Neuron (in vitro differentiated cells): ENCODE results near the gene RFPL3.
"Not testable (repeated sequence)": the region's sequence is repeated elsewhere in the genome, so short reads cannot be mapped to it uniquely, and the experiment has no call there.

Experiments
- H2AFZ ChIP-seq: one replicate; pipeline ENCODE4 v1.6.1; 2013; ENCODE audit warnings: low read depth, mild to moderate bottlenecking, inconsistent platforms, low read length, moderate library complexity
- H3K27me3 ChIP-seq: one replicate; pipeline ENCODE4 v1.6.1; 2013; ENCODE audit warnings: low read length; ENCODE audit not compliant: insufficient read depth
- H3K36me3 ChIP-seq: one replicate; pipeline ENCODE4 v1.6.1; 2013; ENCODE audit warnings: low read length; ENCODE audit not compliant: insufficient read depth
- H3K4me1 ChIP-seq: one replicate; pipeline ENCODE4 v1.6.1; 2013; ENCODE audit warnings: low read length; ENCODE audit not compliant: insufficient read depth
- H3K4me3 ChIP-seq: 2 replicates; pipeline ENCODE4 v1.5.1; 2013; ENCODE audit warnings: mild to moderate bottlenecking, low read length, moderate library complexity
- H3K9me3 ChIP-seq: one replicate; pipeline ENCODE4 v1.6.1; 2013; ENCODE audit warnings: low read length

Gene RFPL3

GRCh38 chr22:32357567-32357966 is at the start of gene RFPL3:
TSS of gene RFPL3 (plus strand) at chr22:32357867. CDS start at chr22:32358072, 205 bp downstream.
- H2AFZ ChIP-seq, H3K9me3 ChIP-seq, H3K27me3 ChIP-seq, H3K36me3 ChIP-seq, H3K4me3 ChIP-seq, H3K4me1 ChIP-seq: not testable (repeated sequence)

- Histone ChIP-seq H2AFZ (no peak overlapping the region), H3K27me3 (no peaks in the 10 kb centered on the region), H3K36me3 (no peaks in the 10 kb centered on the region), H3K4me1 (no peaks in the 10 kb centered on the region), H3K9me3 (no peaks in the 10 kb centered on the region), H3K4me3 (no peak overlapping the region)
Measured at GRCh38 chr22:32308191-32308590, 49.5 kb upstream of the RFPL3 start.

- no peaks in the 10 kb centered on the region for H3K4me1 ChIP-seq
- H3K27me3 ChIP-seq, result no peaks in the 10 kb centered on the region
- no peak overlapping the region for H3K4me3 ChIP-seq
- no peaks in the 10 kb centered on the region for H3K36me3 ChIP-seq
- H3K9me3 ChIP-seq, result no peaks in the 10 kb centered on the region
- no peak overlapping the region for H2AFZ ChIP-seq
Measured at GRCh38 chr22:32308934-32309333, 48.7 kb upstream of the RFPL3 start.

- no peaks in the 10 kb centered on the region for H3K27me3 ChIP-seq
- no peak overlapping the region for H2AFZ ChIP-seq
- no peaks in the 10 kb centered on the region for H3K4me1 ChIP-seq
- no peak overlapping the region for H3K4me3 ChIP-seq
- H3K36me3 ChIP-seq, result no peaks in the 10 kb centered on the region
- no peaks in the 10 kb centered on the region for H3K9me3 ChIP-seq
Measured at GRCh38 chr22:32309585-32310251, 47.9 kb upstream of the RFPL3 start.

- Histone ChIP-seq H3K27me3 (no peaks in the 10 kb centered on the region), H3K9me3 (no peaks in the 10 kb centered on the region), H3K36me3 (no peaks in the 10 kb centered on the region), H3K4me1 (no peaks in the 10 kb centered on the region), H2AFZ (no peak overlapping the region), H3K4me3 (no peak overlapping the region)
Measured at GRCh38 chr22:32310777-32311176, 46.9 kb upstream of the RFPL3 start.

GRCh38 chr22:32311551-32312071 is 46.1 kb upstream of the RFPL3 start:
- Histone ChIP-seq H3K4me3 (no peak overlapping the region), H3K9me3 (no peaks in the 10 kb centered on the region), H3K36me3 (no peaks in the 10 kb centered on the region), H3K27me3 (no peaks in the 10 kb centered on the region), H3K4me1 (no peaks in the 10 kb centered on the region), H2AFZ (no peak overlapping the region)

GRCh38 chr22:32312748-32313147 is 44.9 kb upstream of the RFPL3 start:
- H2AFZ ChIP-seq, result no peak overlapping the region
- H3K4me1 ChIP-seq, result no peaks in the 10 kb centered on the region
- no peaks in the 10 kb centered on the region for H3K9me3 ChIP-seq
- H3K36me3 ChIP-seq, result no peaks in the 10 kb centered on the region
- no peak overlapping the region for H3K4me3 ChIP-seq
- no peaks in the 10 kb centered on the region for H3K27me3 ChIP-seq

GRCh38 chr22:32313532-32313931 is 44.1 kb upstream of the RFPL3 start:
- Histone ChIP-seq H2AFZ (no peak overlapping the region), H3K9me3 (no peaks in the 10 kb centered on the region), H3K4me1 (no peaks in the 10 kb centered on the region), H3K36me3 (no peaks in the 10 kb centered on the region), H3K4me3 (no peak overlapping the region), H3K27me3 (no peaks in the 10 kb centered on the region)

GRCh38 chr22:32317524-32317923 is 40.1 kb upstream of the RFPL3 start:
- no peaks in the 10 kb centered on the region for H3K27me3 ChIP-seq
- no peak overlapping the region for H3K4me3 ChIP-seq
- no peaks in the 10 kb centered on the region for H3K36me3 ChIP-seq
- no peaks in the 10 kb centered on the region for H3K9me3 ChIP-seq
- H2AFZ ChIP-seq, result no peak overlapping the region
- peaks cover 14% of the 10 kb centered on the region for H3K4me1 ChIP-seq

- Histone ChIP-seq H2AFZ (no peak overlapping the region), H3K27me3 (no peaks in the 10 kb centered on the region), H3K9me3 (no peaks in the 10 kb centered on the region), H3K4me1 (peaks cover 14% of the 10 kb centered on the region), H3K36me3 (no peaks in the 10 kb centered on the region), H3K4me3 (no peak overlapping the region)
Measured at GRCh38 chr22:32318361-32318760, 39.3 kb upstream of the RFPL3 start.

- Histone ChIP-seq H3K4me1 (peaks cover 14% of the 10 kb centered on the region), H3K9me3 (no peaks in the 10 kb centered on the region), H3K4me3 (no peak overlapping the region), H3K27me3 (no peaks in the 10 kb centered on the region), H3K36me3 (no peaks in the 10 kb centered on the region), H2AFZ (no peak overlapping the region)
Measured at GRCh38 chr22:32319861-32320406, 37.7 kb upstream of the RFPL3 start.

GRCh38 chr22:32322986-32323385 is 34.7 kb upstream of the RFPL3 start:
- Histone ChIP-seq H3K9me3 (no peaks in the 10 kb centered on the region), H3K36me3 (no peaks in the 10 kb centered on the region), H3K4me3 (no peak overlapping the region), H2AFZ (no peak overlapping the region), H3K4me1 (peaks cover 14% of the 10 kb centered on the region), H3K27me3 (no peaks in the 10 kb centered on the region)

- no peaks in the 10 kb centered on the region for H3K36me3 ChIP-seq
Measured at GRCh38 chr22:32323513-32324164, 34.0 kb upstream of the RFPL3 start.

More at GRCh38 chr22:32323513-32324164, 34.0 kb upstream of the RFPL3 start:
- no peaks in the 10 kb centered on the region for H3K27me3 ChIP-seq
- H3K4me3 ChIP-seq, result no peak overlapping the region
- H2AFZ ChIP-seq, result no peak overlapping the region
- no peaks in the 10 kb centered on the region for H3K9me3 ChIP-seq
- peaks cover 14% of the 10 kb centered on the region for H3K4me1 ChIP-seq
